NCI-H1417 (cell line): Measurements from ENCODE around the gene CCDC154.
"Not testable (repeated sequence)": the region's sequence is repeated elsewhere in the genome, so short reads cannot be mapped to it uniquely, and the experiment has no call there.

Source experiments
- DNase-seq, 3 experiments: peaks; one replicate each; lab custom pipeline; 2025; lab: John Stamatoyannopoulos, UW

The CCDC154 gene

GRCh38 chr16:1472974-1473373 lies 28.6 kb upstream of the CCDC154 start:
- DNase-seq: no peak

GRCh38 chr16:1471569-1472194 lies 27.3 kb upstream of the CCDC154 start:
- no peak for DNase-seq

DNA sequence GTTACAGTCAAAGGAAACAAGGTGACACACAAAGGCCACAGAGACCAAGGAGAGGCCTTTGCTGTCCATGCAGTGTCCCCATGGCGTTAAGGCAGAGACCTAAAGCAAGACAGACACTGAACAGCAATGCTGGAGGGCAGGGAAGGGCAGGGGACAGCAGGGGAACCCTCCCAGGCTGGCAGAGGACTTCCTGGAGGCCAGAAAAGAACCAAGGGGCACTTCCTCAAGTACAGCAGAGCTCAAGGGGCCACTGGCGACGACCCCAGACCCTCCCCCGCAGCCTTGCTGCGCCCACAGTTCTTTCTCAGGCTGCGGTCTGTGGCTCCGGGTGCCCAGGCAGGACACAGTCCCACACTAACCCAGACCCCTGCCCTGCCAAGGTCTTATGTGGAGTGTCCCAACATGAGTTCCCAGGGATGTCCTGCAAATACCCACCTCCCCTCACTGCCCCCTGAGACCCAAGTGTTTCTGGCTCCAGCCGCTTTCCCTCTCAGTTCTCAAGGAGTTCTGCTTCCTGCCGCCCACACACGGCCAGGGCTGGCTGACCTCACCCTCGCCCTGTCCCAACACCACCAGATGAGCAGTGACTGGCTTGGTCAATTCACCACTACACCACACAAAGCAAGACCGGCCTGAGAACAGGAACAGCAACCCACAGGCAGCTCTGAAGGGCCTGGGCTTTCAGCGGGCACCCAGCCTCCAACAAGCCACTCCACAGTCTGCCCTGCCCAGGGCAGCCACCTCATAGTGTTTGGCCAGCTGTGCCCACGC lies 26.3 kb upstream of the CCDC154 start:
- no peak for DNase-seq

GRCh38 chr16:1469693-1470201 lies 25.4 kb upstream of the CCDC154 start:
- DNase-seq: no peak

DNA sequence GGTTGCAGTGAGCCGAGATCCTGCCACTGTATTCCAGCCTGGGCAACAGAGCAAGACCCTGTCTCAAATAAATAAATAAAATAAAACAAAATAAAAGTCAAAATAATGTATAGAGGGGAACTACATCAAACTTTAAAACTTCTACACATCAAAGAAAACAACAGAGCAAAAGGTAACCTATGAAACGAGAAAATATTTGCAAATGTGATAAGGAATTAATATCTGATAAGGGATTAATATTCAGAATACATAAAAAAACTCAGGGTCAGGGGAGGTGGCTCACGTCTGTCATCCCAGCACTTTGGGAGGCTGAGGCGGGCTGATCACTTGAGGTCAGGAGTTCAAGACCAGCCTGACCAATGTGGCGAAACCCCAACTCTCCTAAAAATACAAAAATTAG lies 24.8 kb upstream of the CCDC154 start:
- DNase-seq: not testable (repeated sequence)

DNA sequence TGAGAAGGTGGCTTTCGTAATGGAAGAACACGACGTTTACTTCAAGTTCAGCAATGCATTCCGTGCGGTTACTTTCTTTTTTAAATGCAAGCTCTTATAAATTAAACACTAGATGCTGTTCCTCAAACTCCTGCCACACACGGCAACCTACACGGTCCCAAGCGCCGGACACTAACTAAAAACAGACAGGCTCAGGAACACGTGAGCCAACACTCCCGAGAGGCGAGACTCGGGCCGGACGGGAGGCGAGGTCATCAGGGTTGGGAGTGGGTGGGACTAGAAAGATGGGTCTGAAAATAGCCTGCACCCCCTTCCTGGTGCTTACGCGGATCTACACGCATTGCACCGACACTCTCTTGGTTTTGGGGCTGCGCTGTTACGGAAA lies 24.1 kb upstream of the CCDC154 start:
- DNase-seq: no peak

- no peak for DNase-seq
Observed at GRCh38 chr16:1466968-1467521, 22.7 kb upstream of the CCDC154 start.

GRCh38 chr16:1466054-1466453 lies 21.7 kb upstream of the CCDC154 start:
- DNase-seq: no peak

GRCh38 chr16:1465567-1465915 lies 21.2 kb upstream of the CCDC154 start:
- no peak for DNase-seq

DNA sequence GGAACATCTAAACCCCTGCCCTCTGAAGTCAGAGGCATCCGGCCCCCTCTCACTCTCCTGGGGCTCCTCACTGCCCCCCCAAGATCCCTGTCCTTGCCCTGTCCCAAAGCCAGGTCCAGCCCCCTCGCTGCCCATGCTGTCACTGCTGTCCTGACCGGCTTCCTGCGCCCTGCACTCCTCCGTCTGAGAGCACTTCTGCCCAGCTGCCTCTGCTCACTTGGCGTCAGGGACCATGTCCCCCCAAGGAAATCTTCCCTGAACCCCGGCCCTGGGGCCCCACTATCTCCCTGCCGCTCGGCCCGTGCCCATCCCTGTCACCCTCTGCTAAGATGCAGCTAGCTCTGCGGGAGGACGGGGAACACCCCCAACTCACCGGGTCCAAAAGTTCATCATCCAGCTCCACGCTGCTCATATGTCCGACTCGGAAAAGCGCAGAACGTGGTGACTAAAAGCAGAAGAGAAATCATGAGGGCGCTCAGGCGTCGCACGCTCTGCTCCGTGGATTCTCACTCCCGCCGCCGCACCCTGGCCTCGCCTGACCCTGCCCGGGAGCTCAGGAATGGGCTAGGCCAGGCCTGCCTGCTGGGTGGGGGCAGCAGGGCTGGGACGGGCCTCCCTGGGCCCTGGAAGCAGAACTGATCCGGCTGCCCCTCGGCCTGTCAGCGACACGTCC lies 20.7 kb upstream of the CCDC154 start:
- no peak for DNase-seq

DNA sequence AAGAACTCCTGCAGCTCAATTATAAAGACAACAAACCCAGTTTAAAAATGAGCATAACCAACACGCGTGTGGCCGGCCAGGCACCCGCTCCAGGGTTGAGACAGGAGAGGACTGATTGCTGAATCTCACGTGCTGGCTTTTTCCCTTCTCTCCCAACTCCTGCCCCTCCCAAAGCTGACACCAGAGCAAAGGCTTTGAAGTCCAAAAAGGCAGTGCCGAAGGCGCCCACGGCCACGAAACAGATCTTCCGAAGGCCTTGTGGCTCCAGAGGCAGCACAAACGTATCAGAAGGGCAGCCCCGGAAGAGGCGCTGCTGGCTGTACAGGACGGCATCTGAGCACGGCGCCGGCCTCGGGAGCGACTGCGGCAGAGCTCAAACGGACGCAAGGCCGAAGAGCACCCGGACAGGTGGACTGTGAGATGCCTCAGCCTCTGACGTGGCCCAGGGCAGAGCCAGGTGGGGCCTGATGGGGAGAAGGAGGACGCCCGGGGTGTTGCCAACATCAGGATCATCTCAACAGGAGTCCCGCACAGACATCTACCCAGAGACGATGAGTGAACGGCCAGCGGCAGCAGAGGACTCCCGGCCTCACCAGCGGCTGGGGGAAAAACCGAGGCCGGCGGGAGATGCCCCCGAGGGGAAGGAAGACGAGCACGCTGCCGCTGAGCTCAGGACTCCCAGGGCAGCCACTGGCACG lies 20.0 kb upstream of the CCDC154 start:
- DNase-seq: no peak

- DNase-seq: no peak
Observed at GRCh38 chr16:1461146-1461545, 16.8 kb upstream of the CCDC154 start.

- DNase-seq: no peak
Observed at GRCh38 chr16:1460602-1461138, 16.3 kb upstream of the CCDC154 start.

DNA sequence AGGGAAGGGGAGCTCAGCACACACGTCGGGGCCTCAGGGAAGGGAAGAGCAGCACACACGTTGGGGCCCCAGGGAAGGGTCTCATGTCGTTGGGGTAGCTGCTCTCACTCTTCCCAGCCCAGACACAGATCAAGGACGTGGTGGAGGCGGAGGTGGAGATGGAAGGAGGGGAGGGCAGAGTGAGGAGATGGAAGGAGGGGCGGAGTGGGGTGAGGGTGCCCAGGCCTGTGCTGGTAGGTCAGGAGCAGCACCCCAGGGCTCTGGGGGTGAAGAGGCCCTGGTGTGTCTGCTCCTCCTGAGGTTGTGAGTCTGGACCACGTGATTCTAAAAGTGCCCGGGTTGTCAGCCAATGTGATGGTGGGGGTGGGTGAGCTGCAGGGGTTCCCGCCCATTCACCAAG lies 15.6 kb upstream of the CCDC154 start:
- DNase-seq: no peak

DNA sequence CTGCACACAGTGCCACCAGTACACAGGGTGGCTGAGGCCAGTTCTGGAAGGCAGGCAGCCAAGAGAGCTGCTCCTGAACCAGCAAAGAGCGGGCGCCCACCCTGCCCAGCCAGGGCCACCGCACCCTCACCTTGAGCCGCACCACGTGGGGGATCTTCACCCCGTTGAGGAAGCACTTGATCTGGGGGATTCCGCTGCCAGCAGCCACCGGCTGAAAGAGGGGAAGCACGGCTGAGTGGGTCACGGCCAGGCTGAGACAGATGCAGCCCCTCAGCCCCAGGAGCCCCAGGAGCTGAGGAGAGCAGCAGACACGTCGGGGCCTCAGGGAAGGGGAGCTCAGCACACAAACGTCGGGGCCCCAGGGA lies 14.6 kb upstream of the CCDC154 start:
- no peak for DNase-seq

DNA sequence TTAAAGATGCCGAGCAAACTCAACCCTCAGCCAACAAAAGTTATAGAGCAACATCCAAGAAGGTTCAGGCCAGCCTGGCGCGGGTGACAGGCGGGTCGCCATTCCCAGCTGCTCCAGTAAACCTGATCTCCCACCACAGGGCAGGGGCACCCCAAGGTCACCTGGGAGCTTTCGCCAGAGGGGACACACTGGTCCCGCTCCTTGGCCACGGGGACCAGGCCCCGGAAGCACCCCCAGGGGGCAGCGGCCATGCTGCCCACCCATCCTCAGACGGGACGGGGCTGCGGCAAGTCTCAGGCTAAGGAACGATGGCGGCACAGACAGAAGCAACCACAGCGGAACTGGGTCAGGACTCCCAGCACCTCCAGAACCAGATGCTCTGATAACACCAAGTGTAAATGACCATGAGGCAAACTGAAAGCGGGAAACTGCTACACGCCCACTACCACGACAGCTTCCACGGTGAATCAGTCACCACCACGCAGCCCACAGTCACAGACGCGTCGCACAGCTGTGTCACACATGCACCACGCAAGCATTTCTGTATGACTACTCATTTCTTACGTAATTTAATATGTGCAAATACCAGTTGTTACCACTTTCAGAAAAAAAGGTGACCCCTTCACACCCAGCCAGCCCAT lies 14.1 kb upstream of the CCDC154 start:
- DNase-seq: no peak

GRCh38 chr16:1457489-1458245 lies 13.3 kb upstream of the CCDC154 start:
- no peak for DNase-seq

- no peak for DNase-seq
Observed at GRCh38 chr16:1456951-1457350, 12.6 kb upstream of the CCDC154 start.

DNA sequence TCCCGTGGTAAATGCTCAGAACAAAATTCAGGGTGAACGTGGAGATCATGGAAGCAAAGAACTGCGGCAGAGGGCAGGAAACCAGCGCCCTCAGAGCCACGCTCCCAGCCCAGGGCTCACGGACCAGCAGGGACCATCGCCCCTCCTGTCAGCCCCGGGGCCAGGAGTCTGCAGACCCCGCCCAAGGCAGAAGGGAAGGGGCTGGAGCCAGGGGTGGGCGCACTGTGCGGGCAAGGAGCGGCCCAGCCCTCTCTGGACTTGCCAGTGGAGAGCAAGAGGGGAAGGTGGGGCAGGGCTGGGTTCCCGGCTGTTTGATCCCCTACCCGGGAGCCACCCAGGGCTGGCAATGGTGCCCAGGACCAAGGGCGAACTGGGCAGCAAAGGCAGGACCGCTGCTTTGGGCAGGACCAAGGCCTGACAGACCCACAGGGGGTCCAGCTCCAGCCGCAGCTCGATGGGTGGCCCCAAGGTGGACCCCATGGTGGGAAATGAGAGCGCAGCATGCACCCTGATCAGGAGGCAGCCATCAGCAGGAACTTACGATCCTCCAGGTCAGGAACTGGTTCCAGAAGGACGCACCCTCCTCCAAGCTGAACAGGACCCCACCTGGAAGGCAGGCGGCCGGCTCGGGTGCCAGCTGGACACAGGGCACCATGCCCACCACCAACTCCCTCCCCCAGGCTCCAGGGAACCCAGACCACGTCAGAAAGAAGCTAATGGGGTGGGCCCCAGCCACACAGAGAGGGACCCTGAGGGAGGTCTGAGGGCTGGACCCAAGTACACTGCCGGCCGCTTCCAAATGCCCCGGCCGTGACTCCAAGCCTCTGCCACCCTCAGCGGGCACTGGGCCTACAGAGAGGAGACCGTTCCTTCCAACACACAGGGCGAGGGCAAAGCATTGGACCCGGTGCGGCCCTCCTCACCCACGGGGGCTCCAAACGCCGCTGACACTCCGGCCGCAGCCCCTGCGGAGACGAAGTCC lies 11.1 kb upstream of the CCDC154 start:
- DNase-seq: no peak

- DNase-seq: no peak
Observed at GRCh38 chr16:1454561-1454960, 10.2 kb upstream of the CCDC154 start.
